Measurements from ENCODE around the gene HOXA4. TPM values are rescaled to one million over a fixed set of nuclear protein-coding genes. Genes with fewer than 3 reads are reported as not detected.

Gene HOXA4
- total and polyA plus RNA-seq, 12 donors, result 3.3 to 12.6 (median 6.8) TPM

MicroRNAs within 50 kb of the gene (microRNA counts, 767-probe panel; counts per million panel counts)
- microRNA hsa-miR-196b-5p, result 0 counts per million in 2 donors

Small RNA genes lying within 50 kb of the gene (microRNA-seq; reads per million reads assigned to microRNA genes)
- 316 to 626 (median 352) reads per million in 3 donors for gene MIR196B

Small RNA genes lying within 50 kb of the gene (small RNA-seq; reads per million reads assigned to genes)
- gene AC004080.5 (0 reads per million in 2 donors), gene RF01977 (0 reads per million in 2 donors)

Other genes with a start within 250 kb of the HOXA4 start
- gene HOXA1, start 34.8 kb downstream of the HOXA4 start, total RNA-seq, result 1 to 10 TPM in 3 of 9 donors, under 1 TPM in 5, not detected in 1; 0.18 to 4.4 (median 0.90) TPM
- gene HOXA1, start 34.8 kb downstream of the HOXA4 start, polyA plus RNA-seq, result under 1 TPM; 0.30 to 0.97 (median 0.32) TPM
- gene HOXA2, start 28.1 kb downstream of the HOXA4 start, total RNA-seq, result 1 to 10 TPM in 6 of 9 donors, under 1 TPM in 2, not detected in 1; 0.41 to 5.7 (median 1.2) TPM
- 1 to 10 TPM; 1.2 to 2.8 (median 2.0) TPM for gene HOXA2, start 28.1 kb downstream of the HOXA4 start, polyA plus RNA-seq
- gene HOXA5, start 12.9 kb upstream of the HOXA4 start, total RNA-seq, result 100 to 1,000 TPM in 1 of 9 donors, 10 to 100 TPM in 8; 39.2 to 132 (median 64.3) TPM
- gene HOXA5, start 12.9 kb upstream of the HOXA4 start, polyA plus RNA-seq, result 10 to 100 TPM; 21.8 to 42.0 (median 25.9) TPM
- 10 to 100 TPM in 7 of 9 donors, 1 to 10 TPM in 2; 6.7 to 27.2 (median 16.1) TPM for gene HOXA6, start 17.0 kb upstream of the HOXA4 start, total RNA-seq
- gene HOXA6, start 17.0 kb upstream of the HOXA4 start, polyA plus RNA-seq, result 1 to 10 TPM; 1.3 to 5.6 (median 1.4) TPM
- gene HOXA3, start 21.8 kb upstream of the HOXA4 start, total RNA-seq, result 10 to 100 TPM in 2 of 9 donors, 1 to 10 TPM in 7; 2.3 to 32.7 (median 4.0) TPM
- gene HOXA3, start 21.8 kb upstream of the HOXA4 start, polyA plus RNA-seq, result 1 to 10 TPM; 1.0 to 3.7 (median 2.8) TPM
- 10 to 100 TPM in 8 of 9 donors, 1 to 10 TPM in 1; 7.9 to 39.1 (median 23.4) TPM for gene HOXA7, start 25.9 kb upstream of the HOXA4 start, total RNA-seq
- gene HOXA7, start 25.9 kb upstream of the HOXA4 start, polyA plus RNA-seq, result 10 to 100 TPM in 2 of 3 donors, 1 to 10 TPM in 1; 9.7 to 25.3 (median 12.4) TPM
- gene HOXA9, start 34.8 kb upstream of the HOXA4 start, total RNA-seq, result 10 to 100 TPM in 6 of 9 donors, 1 to 10 TPM in 3; 2.6 to 20.1 (median 12.4) TPM
- 10 to 100 TPM in 1 of 3 donors, 1 to 10 TPM in 2; 2.7 to 26.7 (median 4.4) TPM for gene HOXA9, start 34.8 kb upstream of the HOXA4 start, polyA plus RNA-seq
- 10 to 100 TPM in 6 of 9 donors, 1 to 10 TPM in 2, under 1 TPM in 1; 0.11 to 14.7 (median 11.6) TPM for gene HOXA10, start 43.6 kb upstream of the HOXA4 start, total RNA-seq
- gene HOXA10, start 43.6 kb upstream of the HOXA4 start, polyA plus RNA-seq, result 10 to 100 TPM in 1 of 3 donors, 1 to 10 TPM in 2; 3.8 to 14.1 (median 4.2) TPM
- 1 to 10 TPM in 5 of 9 donors, under 1 TPM in 2, not detected in 2; 0.13 to 2.4 (median 1.2) TPM for gene HOXA11, start 54.5 kb upstream of the HOXA4 start, total RNA-seq
- gene HOXA11, start 54.5 kb upstream of the HOXA4 start, polyA plus RNA-seq, result 1 to 10 TPM in 1 of 3 donors, under 1 TPM in 2; 0.20 to 3.0 (median 0.40) TPM
- 1 to 10 TPM in 1 of 9 donors, under 1 TPM in 7, not detected in 1; 0.19 to 1.4 (median 0.62) TPM for gene HOXA13, start 69.3 kb upstream of the HOXA4 start, total RNA-seq
- 1 to 10 TPM in 1 of 3 donors, under 1 TPM in 2; 0.17 to 1.1 (median 0.24) TPM for gene HOXA13, start 69.3 kb upstream of the HOXA4 start, polyA plus RNA-seq
- gene EVX1, start 112.0 kb upstream of the HOXA4 start, total RNA-seq, result 1 to 10 TPM in 6 of 9 donors, under 1 TPM in 1, not detected in 2; 0.69 to 8.7 (median 1.3) TPM
- under 1 TPM; 0.64 to 0.97 (median 0.88) TPM for gene EVX1, start 112.0 kb upstream of the HOXA4 start, polyA plus RNA-seq